SK-N-MC (cell line): Measurements from ENCODE around the gene MOB3C.
"Not testable (repeated sequence)": the region's sequence is repeated elsewhere in the genome, so short reads cannot be mapped to it uniquely, and the experiment has no call there.

Experiments used
- DNase-seq: peaks from one replicate; pipeline ENCODE4 v3.0.0-alpha.2; 2011; ENCODE audit warnings: low read depth, low spot score
- H3K27ac ChIP-seq: fragments of 200-600 bp; sonication (generic); 2 replicates; pipeline ENCODE4 v1.5.1; 2016; ENCODE audit warnings: mixed run types
- H3K36me3 ChIP-seq: fragments of 200-600 bp; sonication (generic); 2 replicates; pipeline ENCODE4 v1.6.1; 2017; ENCODE audit warnings: antibody characterized with exemption, low read length, mixed read lengths; ENCODE audit not compliant: insufficient read depth
- H3K4me3 ChIP-seq: fragments of 200-600 bp; sonication (generic); 2 replicates; pipeline ENCODE4 v1.5.1; 2016
- H3K9ac ChIP-seq: fragments of 200-600 bp; sonication (generic); 2 replicates; pipeline ENCODE4 v1.8.0; 2017; ENCODE audit warnings: mixed run types, mixed read lengths; ENCODE audit not compliant: insufficient read length
- H3K9me3 ChIP-seq: fragments of 200-600 bp; sonication (generic); 2 replicates; pipeline ENCODE4 v1.6.1; 2017; ENCODE audit warnings: low read depth, mild to moderate bottlenecking, antibody characterized with exemption, low read length, moderate library complexity, mixed read lengths
- EZH2 ChIP-seq: fragments of 200-600 bp; sonication (generic); IDR thresholded peaks from one replicate; pipeline ENCODE4 v1.6.1; 2017; ENCODE audit warnings: antibody characterized with exemption
- FOXP2 ChIP-seq: optimal IDR thresholded peaks from 2 replicates; pipeline ENCODE3; 2011; ENCODE audit warnings: mild to moderate bottlenecking, moderate library complexity; ENCODE audit not compliant: insufficient read depth; ENCODE audit errors: extremely low read length, control extremely low read depth
- POLR2AphosphoS5 ChIP-seq: IDR thresholded peaks from 2 replicates; pipeline ENCODE4 v1.6.1; 2012; ENCODE audit warnings: mild to moderate bottlenecking, low read depth, low read length, borderline replicate concordance

Gene MOB3C

GRCh38 chr1:46654012-46654411 is 37.4 kb upstream of the MOB3C start:
- H3K36me3 ChIP-seq = peaks cover 63% of the 10 kb centered on the region
- no peak for DNase-seq
- H3K4me3 ChIP-seq = no peak overlapping the region
- H3K9ac ChIP-seq = no peak overlapping the region
- H3K27ac ChIP-seq = peak overlapping the region; percentile 64
- TF ChIP-seq POLR2AphosphoS5 (no peak), FOXP2 (no peak), EZH2 (no peak)
- H3K9me3 ChIP-seq = peaks cover 7% of the 10 kb centered on the region

DNA sequence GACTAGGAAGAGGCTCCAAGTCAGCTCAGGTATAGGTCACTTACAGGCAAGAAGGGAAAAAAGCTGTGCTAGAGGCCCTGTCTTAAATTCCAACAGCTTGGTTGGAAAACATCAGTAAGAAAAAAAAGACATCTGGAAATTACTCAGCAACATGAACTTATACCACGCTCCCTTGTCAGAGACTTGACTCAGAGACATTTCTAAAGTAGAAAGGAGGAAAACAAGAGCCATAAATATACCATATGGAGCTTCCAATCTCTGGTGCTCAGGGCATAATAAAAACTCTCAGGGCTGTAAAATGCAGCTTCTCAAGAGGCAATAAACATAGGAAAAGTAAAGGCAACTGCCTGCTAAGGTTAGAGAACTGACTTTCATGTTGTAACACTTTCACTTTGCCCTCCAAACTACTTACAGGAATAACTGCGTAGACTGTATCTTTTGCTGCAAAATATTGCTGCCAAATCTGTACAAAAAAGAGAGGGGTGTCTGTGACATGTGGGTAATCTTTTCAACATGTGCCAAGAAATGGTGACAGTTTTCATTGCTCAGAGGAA is 36.9 kb upstream of the MOB3C start:
- no peak for DNase-seq
- TF ChIP-seq POLR2AphosphoS5 (no peak), FOXP2 (no peak), EZH2 (no peak)
- Histone ChIP-seq H3K4me3 (no peak overlapping the region), H3K27ac (peak overlapping the region; percentile 64), H3K9ac (no peak overlapping the region), H3K36me3 (peaks cover 67% of the 10 kb centered on the region), H3K9me3 (peaks cover 7% of the 10 kb centered on the region)

DNA sequence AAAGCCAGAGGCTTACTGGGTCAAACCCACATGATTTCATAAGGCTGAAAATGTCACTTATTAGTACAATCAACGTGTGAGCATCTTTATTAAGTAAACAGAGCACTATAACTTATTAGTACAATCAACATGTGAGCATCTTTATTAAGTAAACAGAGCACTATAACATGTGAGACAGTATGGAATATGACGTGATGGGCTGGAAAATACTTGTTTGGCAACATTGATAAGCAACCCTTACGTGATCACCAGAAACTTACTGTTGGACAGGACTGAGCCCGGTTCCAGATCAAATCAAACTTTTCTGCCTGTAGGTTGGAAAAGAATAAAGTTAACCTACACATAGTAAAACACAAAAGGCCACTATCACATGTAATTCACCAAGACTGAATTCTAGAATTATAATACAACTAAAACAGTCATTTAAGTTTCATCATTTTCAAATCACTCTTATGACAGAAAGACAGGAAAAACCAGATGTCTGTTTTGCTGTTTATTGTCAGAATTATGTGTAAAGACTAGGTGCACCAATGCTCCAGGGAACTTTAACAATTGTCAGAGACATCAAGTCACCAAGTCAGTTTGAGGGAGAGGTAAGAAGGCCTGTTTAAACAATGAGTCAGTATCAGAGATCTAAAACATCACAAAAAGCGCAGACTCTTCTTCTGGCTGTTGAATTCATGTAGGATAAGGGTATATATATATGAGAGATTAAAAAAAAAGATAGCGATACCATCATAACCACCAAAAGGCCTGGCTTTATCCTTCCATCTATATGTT is 35.9 kb upstream of the MOB3C start:
- H3K9ac ChIP-seq = no peak overlapping the region
- TF ChIP-seq EZH2 = no peak
- TF ChIP-seq FOXP2 = no peak
- TF ChIP-seq POLR2AphosphoS5 = no peak
- H3K4me3 ChIP-seq = no peak overlapping the region
- no peak overlapping the region for H3K27ac ChIP-seq
- DNase-seq = no peak
- H3K9me3 ChIP-seq = peaks cover 7% of the 10 kb centered on the region
- H3K36me3 ChIP-seq = peaks cover 65% of the 10 kb centered on the region

DNA sequence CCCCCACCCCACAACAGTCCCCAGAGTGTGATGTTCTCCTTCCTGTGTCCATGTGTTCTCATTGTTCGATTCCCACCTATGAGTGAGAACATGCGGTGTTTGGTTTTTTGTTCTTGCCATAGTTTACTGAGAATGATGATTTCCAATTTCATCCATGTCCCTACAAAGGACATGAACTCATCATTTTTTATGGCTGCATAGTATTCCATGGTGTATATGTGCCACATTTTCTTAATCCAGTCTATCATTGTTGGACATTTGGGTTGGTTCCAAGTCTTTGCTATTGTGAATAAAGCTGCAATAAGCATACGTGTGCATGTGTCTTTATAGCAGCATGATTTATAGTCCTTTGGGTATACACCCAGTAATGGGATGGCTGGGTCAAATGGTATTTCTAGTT is 34.5 kb upstream of the MOB3C start:
- not testable (repeated sequence) for DNase-seq, H3K9ac ChIP-seq, H3K27ac ChIP-seq, H3K4me3 ChIP-seq, H3K9me3 ChIP-seq
- peaks cover 59% of the 10 kb centered on the region for H3K36me3 ChIP-seq

- H3K9me3 ChIP-seq = peaks cover 7% of the 10 kb centered on the region
- no peak for TF ChIP-seq EZH2
- no peak for TF ChIP-seq FOXP2
- TF ChIP-seq POLR2AphosphoS5 = no peak
- H3K27ac ChIP-seq = no peak overlapping the region
- H3K9ac ChIP-seq = no peak overlapping the region
- H3K36me3 ChIP-seq = peaks cover 52% of the 10 kb centered on the region
- no peak overlapping the region for H3K4me3 ChIP-seq
- DNase-seq = no peak
These were observed 33.9 kb upstream of the MOB3C start for GRCh38 chr1:46650491-46650890.

DNA sequence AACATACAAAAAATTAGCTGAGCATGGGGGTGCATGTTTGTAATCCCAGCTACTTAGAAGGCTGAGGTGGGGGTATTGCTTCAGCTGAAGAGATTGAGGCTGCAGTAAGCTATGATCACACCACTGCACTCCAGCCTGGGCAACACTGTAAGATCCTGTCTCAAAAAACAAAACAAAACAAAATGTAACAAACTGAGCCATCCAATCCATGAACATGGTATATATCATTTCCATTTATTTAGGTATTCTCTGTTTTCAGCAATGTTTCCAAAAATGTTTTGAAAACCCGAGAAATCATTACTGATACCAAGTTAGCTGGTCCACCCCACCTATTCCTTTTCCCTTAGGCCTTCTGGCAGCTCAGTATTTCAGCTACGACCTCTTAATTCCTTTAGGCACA is 33.2 kb upstream of the MOB3C start:
- H3K4me3 ChIP-seq = no peak overlapping the region
- no peak for TF ChIP-seq POLR2AphosphoS5
- TF ChIP-seq FOXP2 = no peak
- no peak for TF ChIP-seq EZH2
- peaks cover 46% of the 10 kb centered on the region for H3K36me3 ChIP-seq
- H3K27ac ChIP-seq = no peak overlapping the region
- H3K9me3 ChIP-seq = peaks cover 7% of the 10 kb centered on the region
- DNase-seq = no peak
- no peak overlapping the region for H3K9ac ChIP-seq

GRCh38 chr1:46647611-46648010 is 31.0 kb upstream of the MOB3C start:
- no peak for TF ChIP-seq POLR2AphosphoS5
- TF ChIP-seq EZH2 = no peak
- TF ChIP-seq FOXP2 = no peak
- Histone ChIP-seq H3K9ac (no peak overlapping the region), H3K36me3 (peaks cover 45% of the 10 kb centered on the region), H3K4me3 (no peak overlapping the region), H3K9me3 (peaks cover 7% of the 10 kb centered on the region), H3K27ac (no peak overlapping the region)
- no peak for DNase-seq

DNA sequence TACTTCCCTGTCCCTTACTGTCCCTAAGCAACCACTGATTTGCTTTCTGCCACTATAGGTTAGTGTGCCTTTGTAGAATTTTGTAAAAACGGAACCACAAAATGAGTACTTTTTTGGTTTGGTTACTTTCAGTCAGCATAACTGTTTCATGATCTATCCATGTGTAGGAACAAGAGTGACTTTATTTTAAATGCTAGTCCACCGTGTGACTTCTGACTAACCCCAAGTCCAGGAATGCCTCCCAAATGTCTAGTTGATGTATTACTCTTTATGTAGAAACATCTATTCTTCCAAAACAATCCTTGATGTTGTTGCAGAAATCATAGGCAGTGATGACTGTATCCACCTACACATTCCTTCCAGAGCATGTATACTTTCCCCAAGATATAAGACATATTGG is 30.2 kb upstream of the MOB3C start:
- Histone ChIP-seq H3K36me3 (peaks cover 41% of the 10 kb centered on the region), H3K9me3 (peaks cover 7% of the 10 kb centered on the region), H3K27ac (no peak overlapping the region), H3K4me3 (no peak overlapping the region), H3K9ac (no peak overlapping the region)
- no peak for DNase-seq
- no peak for TF ChIP-seq POLR2AphosphoS5
- no peak for TF ChIP-seq EZH2
- no peak for TF ChIP-seq FOXP2

- Histone ChIP-seq H3K4me3 (no peak overlapping the region), H3K36me3 (peaks cover 45% of the 10 kb centered on the region), H3K9me3 (peaks cover 7% of the 10 kb centered on the region), H3K27ac (no peak overlapping the region), H3K9ac (no peak overlapping the region)
- no peak for DNase-seq
- TF ChIP-seq POLR2AphosphoS5 (no peak), FOXP2 (no peak), EZH2 (no peak)
These were observed 29.7 kb upstream of the MOB3C start for GRCh38 chr1:46646331-46646730.
